SH-SY5Y (cell line): Measurements from ENCODE around the gene ABCC1.

Experiments
- GATA2 ChIP-seq: IDR thresholded peaks from 2 replicates; pipeline ENCODE4 v1.6.1; 2011; ENCODE audit warnings: mild to moderate bottlenecking, low read depth, low read length
- GATA3 ChIP-seq: IDR thresholded peaks from 2 replicates; pipeline ENCODE4 v1.6.1; 2011; ENCODE audit warnings: low read depth, mild to moderate bottlenecking, low read length, moderate library complexity

- TF ChIP-seq GATA2 (no peak), GATA3 (no peak)
Observed at GRCh38 chr16:16057102-16057501, 107.7 kb downstream of the ABCC1 start.
